Neural crest cell (in vitro differentiated cells): ENCODE data around the gene CASKIN1. TPM values are rescaled to one million over a fixed set of nuclear protein-coding genes. Genes with fewer than 3 reads are reported as not detected.

Experiments used
- DNase-seq: peaks from one replicate; pipeline ENCODE4 v3.0.0; 2021; ENCODE audit warnings: low read depth, mixed read lengths, low spot score
- H3K27ac Mint-ChIP-seq: one replicate; pipeline ENCODE4 v1.8.0; 2021; ENCODE audit warnings: mild to moderate bottlenecking, mixed read lengths; ENCODE audit not compliant: unreplicated experiment
- H3K27me3 Mint-ChIP-seq: 2 replicates; pipeline ENCODE4 v1.8.0; 2021; ENCODE audit warnings: low read depth, mild to moderate bottlenecking, mixed read lengths
- H3K36me3 Mint-ChIP-seq: 2 replicates; pipeline ENCODE4 v1.8.0; 2021; ENCODE audit warnings: low read depth, mild to moderate bottlenecking, mixed read lengths
- H3K4me1 Mint-ChIP-seq: 2 replicates; pipeline ENCODE4 v1.8.0; 2021; ENCODE audit warnings: mixed read lengths
- H3K4me3 Mint-ChIP-seq: one replicate; pipeline ENCODE4 v1.8.0; 2021; ENCODE audit warnings: mild to moderate bottlenecking, mixed read lengths
- H3K9me3 Mint-ChIP-seq: 2 replicates; pipeline ENCODE4 v1.8.0; 2021; ENCODE audit warnings: mixed read lengths
- CTCF ChIP-seq: fragments of 200-600 bp; sonication (generic); conservative IDR thresholded peaks from 2 replicates; pipeline ENCODE4 v1.5.0; 2021; ENCODE audit warnings: antibody characterized with exemption, mild to moderate bottlenecking
- total RNA-seq: library from RNA; stranded (reverse); gene quantifications from 2 replicates; pipeline ENCODE4 v1.2.1, GENCODE V29; 2021

Gene CASKIN1
- total RNA-seq, 1 donor from 2014 or later: 20.2 TPM

DNA sequence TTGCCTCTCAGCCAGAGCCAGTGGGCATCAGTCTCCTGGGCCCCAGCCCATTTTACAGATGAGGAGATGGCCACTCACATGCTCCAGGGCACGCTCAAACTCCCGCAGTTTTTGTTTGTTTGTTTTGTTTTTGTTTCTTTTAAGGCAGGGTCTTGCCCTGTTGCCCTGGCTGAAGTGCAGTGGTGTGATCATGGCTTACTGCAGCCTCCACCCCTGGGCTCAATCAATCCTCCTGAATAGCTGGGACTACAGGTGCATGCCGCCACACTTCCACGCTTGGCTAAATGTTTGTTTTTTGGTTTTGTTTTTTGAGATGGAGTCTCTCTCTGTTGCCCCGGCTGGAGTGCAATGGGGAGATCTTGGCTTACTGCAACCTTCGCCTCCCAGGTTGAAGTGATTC, 30.5 kb upstream of the CASKIN1 start:
- Mint-ChIP-seq H3K9me3 (no peaks in the 10 kb centered on the region), H3K4me1 (peaks cover 15% of the 10 kb centered on the region), H3K27me3 (no peaks in the 10 kb centered on the region), H3K4me3 (peak overlapping the region; percentile 81), H3K27ac (no peak overlapping the region), H3K36me3 (no peaks in the 10 kb centered on the region)
- TF ChIP-seq CTCF: no peak
- DNase-seq: no peak

- DNase-seq: no peak
- H3K36me3 Mint-ChIP-seq: no peaks in the 10 kb centered on the region
- no peaks in the 10 kb centered on the region for H3K27me3 Mint-ChIP-seq
- H3K27ac Mint-ChIP-seq: no peak overlapping the region
- peak overlapping the region; percentile 81 for H3K4me3 Mint-ChIP-seq
- no peaks in the 10 kb centered on the region for H3K9me3 Mint-ChIP-seq
- H3K4me1 Mint-ChIP-seq: peaks cover 15% of the 10 kb centered on the region
- no peak for TF ChIP-seq CTCF
These were observed 29.9 kb upstream of the CASKIN1 start for GRCh38 chr16:2226245-2226793.

GRCh38 chr16:2223942-2224486, 27.6 kb upstream of the CASKIN1 start:
- no peaks in the 10 kb centered on the region for H3K27me3 Mint-ChIP-seq
- DNase-seq: no peak
- peak overlapping the region; percentile 90 for H3K4me3 Mint-ChIP-seq

DNA sequence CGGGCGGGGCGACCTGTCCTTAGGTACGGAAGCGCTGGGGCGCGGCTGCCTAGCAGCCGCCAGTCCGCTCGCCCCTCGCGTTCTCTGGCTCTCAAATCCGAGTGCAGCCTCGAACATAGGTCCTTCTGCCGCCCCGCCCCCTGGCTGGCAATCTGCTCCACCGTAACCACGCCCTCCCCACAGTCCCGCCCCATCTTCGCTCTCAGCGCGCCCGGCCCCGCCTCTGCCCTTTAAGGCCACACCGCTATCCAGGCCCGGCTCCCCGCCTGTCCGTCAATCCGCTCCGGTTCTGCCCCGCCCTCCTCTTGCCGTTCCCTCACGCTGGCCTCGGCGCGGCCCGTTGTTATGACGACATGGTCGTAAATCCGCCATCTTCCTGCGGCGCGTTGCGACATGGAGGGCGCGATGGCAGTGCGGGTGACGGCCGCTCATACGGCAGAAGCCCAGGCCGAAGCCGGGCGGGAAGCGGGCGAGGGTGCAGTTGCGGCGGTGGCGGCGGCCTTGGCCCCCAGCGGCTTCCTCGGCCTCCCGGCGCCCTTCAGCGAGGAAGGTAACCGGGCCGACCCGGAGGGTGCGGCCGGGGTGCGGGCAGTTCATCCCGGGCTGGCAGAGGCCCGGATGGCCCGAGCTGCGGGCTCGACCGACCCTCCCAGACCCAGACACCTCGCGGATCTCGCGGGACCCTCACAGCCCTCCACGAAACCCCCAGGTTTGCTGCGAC, 27.0 kb upstream of the CASKIN1 start, which contains the start of gene E4F1:
E4F1 (plus strand) TSS at position 371 of the 721 bp plus-strand sequence; CDS start at position 394, 23 bp downstream.
- TF ChIP-seq CTCF: no peak
- Mint-ChIP-seq H3K36me3 (no peaks in the 10 kb centered on the region), H3K4me1 (peaks cover 15% of the 10 kb centered on the region), H3K27ac (peak within 1 kb of the TSS; percentile 35), H3K27me3 (no peaks in the 10 kb centered on the region), H3K4me3 (peak within 1 kb of the TSS; percentile 90), H3K9me3 (no peaks in the 10 kb centered on the region)
- peak; percentile 99 for DNase-seq

More at GRCh38 chr16:2223942-2224486, 27.6 kb upstream of the CASKIN1 start:
- TF ChIP-seq CTCF: no peak
- Mint-ChIP-seq H3K36me3 (no peaks in the 10 kb centered on the region), H3K4me1 (peaks cover 15% of the 10 kb centered on the region), H3K9me3 (no peaks in the 10 kb centered on the region), H3K27ac (peak overlapping the region; percentile 35)

GRCh38 chr16:2216330-2216729, 19.9 kb upstream of the CASKIN1 start:
- TF ChIP-seq CTCF: no peak
- peaks cover 27% of the 10 kb centered on the region for H3K4me1 Mint-ChIP-seq
- H3K36me3 Mint-ChIP-seq: peaks cover 4% of the 10 kb centered on the region
- no peak for DNase-seq
- peak overlapping the region; percentile 91 for H3K4me3 Mint-ChIP-seq
- H3K27ac Mint-ChIP-seq: peak overlapping the region; percentile 62
- H3K9me3 Mint-ChIP-seq: no peaks in the 10 kb centered on the region
- peaks cover 8% of the 10 kb centered on the region for H3K27me3 Mint-ChIP-seq
